ENCODE data around the gene RUFY3.
"Not testable (repeated sequence)": the region's sequence is repeated elsewhere in the genome, so short reads cannot be mapped to it uniquely, and the experiment has no call there.

The RUFY3 gene

GRCh38 chr4:70721747-70722146, at the start of gene RUFY3:
Gene RUFY3 (plus strand): TSS chr4:70721964. CDS start chr4:70722574, 610 bp downstream.
- TF ChIP-seq, protein P1, sequence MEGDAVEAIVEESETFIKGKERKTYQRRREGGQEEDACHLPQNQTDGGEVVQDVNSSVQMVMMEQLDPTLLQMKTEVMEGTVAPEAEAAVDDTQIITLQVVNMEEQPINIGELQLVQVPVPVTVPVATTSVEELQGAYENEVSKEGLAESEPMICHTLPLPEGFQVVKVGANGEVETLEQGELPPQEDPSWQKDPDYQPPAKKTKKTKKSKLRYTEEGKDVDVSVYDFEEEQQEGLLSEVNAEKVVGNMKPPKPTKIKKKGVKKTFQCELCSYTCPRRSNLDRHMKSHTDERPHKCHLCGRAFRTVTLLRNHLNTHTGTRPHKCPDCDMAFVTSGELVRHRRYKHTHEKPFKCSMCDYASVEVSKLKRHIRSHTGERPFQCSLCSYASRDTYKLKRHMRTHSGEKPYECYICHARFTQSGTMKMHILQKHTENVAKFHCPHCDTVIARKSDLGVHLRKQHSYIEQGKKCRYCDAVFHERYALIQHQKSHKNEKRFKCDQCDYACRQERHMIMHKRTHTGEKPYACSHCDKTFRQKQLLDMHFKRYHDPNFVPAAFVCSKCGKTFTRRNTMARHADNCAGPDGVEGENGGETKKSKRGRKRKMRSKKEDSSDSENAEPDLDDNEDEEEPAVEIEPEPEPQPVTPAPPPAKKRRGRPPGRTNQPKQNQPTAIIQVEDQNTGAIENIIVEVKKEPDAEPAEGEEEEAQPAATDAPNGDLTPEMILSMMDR (IDR thresholded peaks at IDR 0.05), result no peak
- no peak for TF ChIP-seq ZFX (IDR thresholded peaks at IDR 0.05; ENCODE audit: borderline replicate concordance)
- no peak within 1 kb of the TSS for H3K27ac ChIP-seq

- TF ChIP-seq ZFX (IDR thresholded peaks at IDR 0.05; ENCODE audit: borderline replicate concordance), result no peak
- TF ChIP-seq, protein P1 (IDR thresholded peaks at IDR 0.05), result no peak
- H3K27ac ChIP-seq, result no peak overlapping the region
Measured at GRCh38 chr4:70674191-70674590, 47.6 kb upstream of the RUFY3 start.

GRCh38 chr4:70674731-70675130, 47.0 kb upstream of the RUFY3 start:
- no peak overlapping the region for H3K27ac ChIP-seq
- no peak for TF ChIP-seq ZFX (IDR thresholded peaks at IDR 0.05; ENCODE audit: borderline replicate concordance)
- TF ChIP-seq, protein P1 (IDR thresholded peaks at IDR 0.05), result no peak

GRCh38 chr4:70676554-70677090, 45.1 kb upstream of the RUFY3 start:
- no peak for TF ChIP-seq ZFX (IDR thresholded peaks at IDR 0.05; ENCODE audit: borderline replicate concordance)
- TF ChIP-seq, protein P1 (IDR thresholded peaks at IDR 0.05), result no peak
- no peak overlapping the region for H3K27ac ChIP-seq

GRCh38 chr4:70678383-70678999, 43.3 kb upstream of the RUFY3 start:
- no peak overlapping the region for H3K27ac ChIP-seq
- no peak for TF ChIP-seq ZFX (IDR thresholded peaks at IDR 0.05; ENCODE audit: borderline replicate concordance)
- TF ChIP-seq, protein P1 (IDR thresholded peaks at IDR 0.05), result no peak

DNA sequence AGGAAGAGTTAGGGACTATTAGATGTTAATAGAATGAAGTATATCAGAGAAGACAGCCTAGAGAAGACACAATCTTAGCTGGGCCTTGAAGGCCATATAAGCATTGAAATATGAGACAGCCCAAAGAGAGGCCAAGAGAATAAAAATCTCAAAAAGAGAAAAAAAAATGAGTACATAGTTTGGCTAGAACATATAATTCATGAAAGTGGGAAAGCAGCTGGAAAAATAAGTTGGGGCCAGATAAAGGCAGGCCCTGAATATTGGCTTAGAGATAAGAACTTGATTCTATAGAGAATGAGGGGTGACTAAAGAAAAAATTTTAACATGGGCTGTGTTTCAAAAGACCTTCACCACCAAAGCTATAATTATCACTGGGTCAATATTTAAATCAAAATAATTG, 40.8 kb upstream of the RUFY3 start:
- TF ChIP-seq ZFX (IDR thresholded peaks at IDR 0.05; ENCODE audit: borderline replicate concordance), result no peak
- TF ChIP-seq, protein P1 (IDR thresholded peaks at IDR 0.05), result no peak
- H3K27ac ChIP-seq, result no peak overlapping the region

DNA sequence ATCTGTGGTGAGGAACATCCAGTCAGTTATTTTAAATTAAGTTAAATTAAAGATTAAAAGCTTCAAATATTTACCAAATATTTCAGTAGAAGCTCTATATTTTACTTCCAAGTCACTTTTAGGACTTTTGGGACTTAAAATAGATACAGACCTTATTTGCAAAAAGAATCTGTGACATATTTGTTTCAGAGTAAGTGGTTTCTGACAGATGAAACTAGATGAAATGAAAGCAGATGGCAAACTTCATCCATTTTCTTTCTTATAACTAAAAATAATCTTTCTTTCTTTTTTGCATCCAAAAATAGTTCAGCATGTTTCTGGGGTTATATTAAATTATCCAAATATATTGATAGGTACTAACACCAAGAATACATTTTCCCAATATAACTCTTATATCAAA, 40.1 kb upstream of the RUFY3 start:
- no peak for TF ChIP-seq ZFX (IDR thresholded peaks at IDR 0.05; ENCODE audit: borderline replicate concordance)
- TF ChIP-seq, protein P1 (IDR thresholded peaks at IDR 0.05), result no peak
- no peak overlapping the region for H3K27ac ChIP-seq

DNA sequence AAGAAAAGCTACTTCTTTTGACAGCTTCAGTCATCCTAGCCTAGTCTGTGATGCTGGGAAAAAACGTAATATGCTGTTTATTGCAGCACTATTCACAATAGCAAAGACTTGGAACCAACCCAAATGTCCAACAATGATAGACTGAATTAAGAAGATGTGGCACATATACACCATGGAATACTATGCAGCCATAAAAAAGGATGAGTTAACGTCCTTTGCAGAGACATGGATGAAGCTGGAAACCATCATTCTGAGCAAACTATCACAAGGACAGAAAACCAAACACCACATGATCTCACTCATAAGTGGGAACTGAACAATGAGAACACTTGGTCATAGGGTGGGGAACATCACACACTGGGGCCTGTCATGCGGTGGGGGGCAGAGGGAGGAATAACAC, 39.6 kb upstream of the RUFY3 start:
- H3K27ac ChIP-seq, result not testable (repeated sequence)
